ENCODE results near the gene FNBP1. TPM values are rescaled to one million over a fixed set of nuclear protein-coding genes. Genes with fewer than 3 reads are reported as not detected.
"Not testable (repeated sequence)": the region's sequence is repeated elsewhere in the genome, so short reads cannot be mapped to it uniquely, and the experiment has no call there.

FNBP1 gene
- polyA plus RNA-seq, 3 donors = 4.3 to 20.1 (median 10.9) TPM

DNA sequence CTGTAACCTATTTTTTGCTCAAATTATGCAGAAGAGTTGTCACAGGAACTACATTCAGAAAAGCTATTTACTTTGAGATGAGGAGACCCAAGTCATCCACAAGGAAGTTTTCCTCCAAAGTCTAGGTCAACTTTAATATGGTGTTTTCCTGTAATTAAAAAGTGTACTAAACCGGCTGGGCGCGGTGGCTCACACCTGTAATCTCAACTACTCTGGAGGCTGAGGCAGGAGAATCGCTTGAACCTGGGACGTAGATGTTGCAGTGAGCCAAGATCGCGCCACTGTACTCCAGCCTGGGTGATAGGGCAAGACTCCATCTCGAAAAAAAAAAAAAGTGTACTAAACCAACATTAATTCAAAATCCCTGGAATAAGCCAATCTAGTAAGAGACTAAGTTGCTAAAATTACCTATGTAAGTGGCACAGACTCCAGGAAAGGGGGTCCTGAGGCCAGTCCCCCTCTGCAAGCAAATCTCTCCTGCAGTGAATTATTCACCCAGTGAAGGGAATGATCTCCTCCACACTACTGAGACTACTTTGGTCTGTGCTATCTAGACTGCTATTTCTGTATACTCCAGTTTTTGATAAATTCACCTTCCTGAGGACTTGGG is 38.9 kb downstream of the FNBP1 start:
- 82 to 89% (median 89%) methylated on average over 8 of the region's 8 CpGs for WGBS, 3 donors
- no peak overlapping the region for H3K27ac ChIP-seq (ENCODE audit: low read depth, low read length)

DNA sequence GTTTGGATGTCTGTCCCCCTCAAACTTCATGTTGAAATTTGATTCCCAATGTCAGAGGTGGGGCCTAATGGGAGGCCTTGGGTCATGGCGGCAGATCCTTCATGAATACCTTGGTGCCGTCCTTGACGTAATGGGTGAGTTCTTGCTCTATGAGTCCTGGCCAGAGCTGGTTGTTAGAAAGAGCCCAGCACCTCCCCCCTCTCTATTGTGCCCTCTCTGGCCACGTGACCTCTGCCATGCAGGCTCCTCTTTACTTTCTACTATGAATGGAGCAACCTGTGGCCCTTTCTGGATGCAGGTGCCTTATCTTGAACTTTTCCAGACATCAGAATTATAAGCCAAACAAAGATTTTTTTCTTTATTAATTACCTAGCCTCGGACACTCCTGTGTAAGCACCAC is 40.7 kb downstream of the FNBP1 start:
- 83 to 95% (median 93%) methylated on average over 5 of the region's 5 CpGs for WGBS, 3 donors
- no peak overlapping the region for H3K27ac ChIP-seq (ENCODE audit: low read depth, low read length)

DNA sequence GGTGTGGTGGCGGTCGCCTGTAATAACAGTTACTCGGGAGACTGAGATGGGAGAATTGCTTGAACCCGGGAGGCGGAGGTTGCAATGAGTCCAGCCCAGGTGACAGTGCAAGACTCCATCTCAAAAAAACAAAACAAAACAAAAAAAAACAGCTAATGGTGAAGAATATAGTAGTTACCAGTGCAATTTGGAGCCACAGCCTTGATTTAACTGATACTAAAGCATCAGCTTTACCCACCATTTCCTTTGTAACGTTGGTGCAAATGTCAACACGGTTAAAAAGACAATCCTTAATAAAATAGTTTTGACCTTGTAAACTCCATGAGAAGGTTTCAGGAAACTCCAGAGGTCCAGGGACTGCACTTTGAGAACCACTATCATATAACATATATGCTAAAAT is 41.8 kb downstream of the FNBP1 start:
- no peak overlapping the region for H3K27ac ChIP-seq (ENCODE audit: low read depth, low read length)
- WGBS, 3 donors = 72 to 85% (median 76%) methylated on average over 7 of the region's 7 CpGs

DNA sequence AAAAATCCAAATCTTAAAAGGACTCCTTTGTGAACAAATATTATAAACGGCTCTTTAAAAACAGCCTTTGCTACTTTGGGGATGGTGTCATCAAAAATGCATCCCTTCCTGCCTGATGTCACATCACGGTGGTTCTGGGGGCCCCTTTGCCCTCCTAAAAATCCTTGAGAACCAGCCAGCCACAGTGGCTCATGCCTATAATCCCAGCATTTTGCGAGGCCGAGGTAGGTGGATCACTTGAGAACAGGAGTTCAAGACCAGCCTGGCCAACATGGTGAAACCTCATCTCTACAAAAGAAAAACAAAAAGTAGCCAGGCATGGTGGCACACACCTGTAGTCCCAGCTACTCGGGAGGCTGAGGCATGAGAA is 43.9 kb downstream of the FNBP1 start:
- WGBS, 3 donors = 71 to 80% (median 75%) methylated on average over 5 of the region's 5 CpGs
- no peak overlapping the region for H3K27ac ChIP-seq (ENCODE audit: low read depth, low read length)

DNA sequence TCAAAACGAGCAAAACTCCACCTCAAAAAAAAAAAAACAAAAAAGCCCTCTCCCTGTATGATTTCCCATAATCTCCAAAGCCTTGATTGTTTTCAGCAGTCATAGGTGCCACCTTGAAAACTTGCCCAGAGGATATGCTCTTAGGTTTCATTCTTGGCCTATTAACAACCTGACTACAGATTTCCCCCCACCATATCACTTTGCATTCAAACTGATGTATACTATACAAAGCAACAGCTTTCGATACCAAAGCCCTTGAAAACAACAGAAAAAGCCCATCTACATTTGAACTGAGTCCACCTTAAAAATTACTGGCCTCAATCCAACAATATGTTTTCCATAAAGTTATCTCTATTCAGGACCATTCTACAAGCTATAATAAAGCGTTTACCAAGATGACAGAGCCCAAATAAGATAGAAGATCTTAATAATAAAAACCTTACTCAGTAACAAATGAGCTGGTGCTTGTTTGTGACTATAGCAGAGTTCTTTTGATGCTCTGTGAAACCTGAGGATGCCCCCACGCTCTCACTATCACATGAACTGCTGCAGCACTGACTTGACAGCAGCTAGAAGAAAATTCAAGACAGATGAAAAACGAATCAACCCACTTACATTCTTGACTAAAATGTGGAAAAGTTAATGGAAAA is 44.4 kb downstream of the FNBP1 start:
- no peak overlapping the region for H3K27ac ChIP-seq (ENCODE audit: low read depth, low read length)

DNA sequence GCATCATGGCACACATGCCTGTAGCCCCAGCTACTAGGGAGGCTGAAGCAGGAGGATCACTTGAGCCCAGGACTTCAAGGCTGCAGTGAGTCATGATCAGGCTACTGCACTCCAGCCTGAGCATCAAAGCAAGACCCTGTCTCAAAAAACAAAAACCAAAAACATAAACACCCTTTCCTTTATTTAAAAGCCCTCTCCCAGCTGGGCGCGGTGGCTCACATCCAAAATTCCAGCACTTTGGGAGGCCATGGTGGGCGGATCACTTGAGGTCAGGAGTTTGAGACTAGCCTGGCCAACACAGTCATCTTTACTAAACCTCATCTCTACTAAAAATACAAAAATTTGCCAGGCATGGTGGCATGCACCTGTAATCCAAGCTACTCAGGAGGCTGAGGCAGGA is 45.3 kb downstream of the FNBP1 start:
- WGBS, 3 donors = 93 to 94% (median 93%) methylated on average over 3 of the region's 3 CpGs
- not testable (repeated sequence) for H3K27ac ChIP-seq (ENCODE audit: low read depth, low read length)

More for the DNA sequence above, 44.4 kb downstream of the FNBP1 start:
- WGBS, 3 donors = 61 to 64% (median 62%) methylated on average over 5 of the region's 5 CpGs

DNA sequence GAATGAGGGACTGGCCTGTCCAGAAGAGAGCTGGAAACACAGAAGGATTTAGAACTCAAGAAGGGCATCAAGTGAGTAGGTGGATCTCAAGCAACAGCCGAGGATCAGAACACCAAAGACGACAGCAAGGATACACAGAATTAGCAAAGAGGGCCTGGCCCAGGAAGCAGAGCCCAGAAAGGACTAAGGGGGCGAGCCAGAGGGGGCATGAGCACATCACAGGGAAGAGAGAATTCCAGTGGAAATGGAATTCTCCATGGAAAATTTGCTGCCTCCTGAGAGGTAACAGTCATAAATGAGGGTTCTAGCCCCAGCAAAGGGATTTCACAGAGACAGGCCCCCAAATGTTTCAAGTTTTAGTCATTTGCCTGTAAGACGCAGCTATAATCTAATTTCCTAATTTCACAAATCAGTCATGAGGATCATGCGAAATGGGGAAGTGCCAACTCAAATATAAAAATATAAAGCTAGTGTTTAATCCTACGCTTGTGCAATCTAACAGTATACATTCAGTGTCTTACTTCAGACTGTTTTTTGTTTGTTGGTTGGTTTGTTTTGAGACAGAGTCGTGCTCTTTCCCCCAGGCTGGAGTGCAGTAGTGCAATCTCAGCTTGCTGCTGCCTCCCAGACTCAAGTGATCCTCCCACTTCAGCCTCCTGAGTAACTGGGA is 46.7 kb downstream of the FNBP1 start:
- 49 to 88% (median 61%) methylated on average over 7 of the region's 7 CpGs for WGBS, 3 donors
- no peak overlapping the region for H3K27ac ChIP-seq (ENCODE audit: low read depth, low read length)

DNA sequence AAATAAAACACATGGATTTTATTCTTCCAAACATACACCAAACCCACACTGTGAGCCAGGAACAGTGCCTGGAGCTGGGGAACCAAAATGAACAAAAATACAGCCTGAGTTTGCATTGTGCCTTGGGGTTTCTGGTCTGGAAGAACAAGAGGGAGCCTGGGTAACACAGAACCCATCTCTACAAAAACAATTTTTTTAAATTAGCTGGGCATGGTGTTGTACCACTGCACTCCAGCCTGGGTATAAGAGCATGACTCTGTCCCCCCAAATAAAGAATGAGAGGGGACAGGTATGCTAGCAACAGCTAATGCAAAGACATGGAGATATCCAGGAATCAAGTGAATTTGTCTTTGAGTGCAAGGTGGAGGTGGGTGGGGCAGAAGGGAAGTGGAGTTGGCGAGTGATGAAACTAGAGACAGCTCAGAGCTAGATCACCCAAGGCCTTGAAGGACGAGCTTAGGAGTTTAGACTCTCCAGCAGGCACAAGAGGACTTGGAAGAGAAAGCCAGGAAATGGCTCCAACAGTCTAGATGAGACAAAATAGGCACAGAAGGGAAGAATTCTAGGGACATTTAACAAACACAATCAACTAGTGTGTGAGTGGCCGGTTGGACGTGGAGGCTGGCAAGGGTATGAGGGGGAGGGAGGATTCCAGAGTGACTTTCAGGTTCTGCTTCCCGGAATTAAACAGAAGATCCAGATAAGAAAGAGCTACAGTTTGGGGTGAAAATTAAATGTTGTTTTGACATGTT is 47.4 kb downstream of the FNBP1 start:
- H3K27ac ChIP-seq (ENCODE audit: low read depth, low read length) = no peak overlapping the region
- WGBS, 3 donors = 41 to 68% (median 53%) methylated on average over 5 of the region's 5 CpGs

DNA sequence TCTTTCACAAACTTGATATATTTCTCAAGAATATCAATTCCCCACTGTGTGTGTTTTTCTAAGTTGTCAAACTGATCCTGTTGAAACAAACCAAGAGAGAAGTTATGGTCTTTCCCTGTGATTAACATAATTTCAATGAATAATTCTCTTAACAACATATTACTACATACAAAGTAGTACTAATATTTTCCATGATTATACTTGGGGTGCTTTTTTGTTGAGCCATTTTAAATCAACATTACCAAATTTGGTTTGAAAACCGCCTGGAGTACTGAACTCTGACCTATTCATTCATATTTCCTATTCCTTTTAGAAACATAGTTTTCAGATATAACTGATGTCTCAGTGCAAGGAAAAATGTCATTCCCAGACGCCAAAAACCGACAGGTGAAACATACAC is 48.1 kb downstream of the FNBP1 start:
- H3K27ac ChIP-seq (ENCODE audit: low read depth, low read length) = no peak overlapping the region
- 35 to 49% (median 49%) methylated on average over 3 of the region's 3 CpGs for WGBS, 3 donors

DNA sequence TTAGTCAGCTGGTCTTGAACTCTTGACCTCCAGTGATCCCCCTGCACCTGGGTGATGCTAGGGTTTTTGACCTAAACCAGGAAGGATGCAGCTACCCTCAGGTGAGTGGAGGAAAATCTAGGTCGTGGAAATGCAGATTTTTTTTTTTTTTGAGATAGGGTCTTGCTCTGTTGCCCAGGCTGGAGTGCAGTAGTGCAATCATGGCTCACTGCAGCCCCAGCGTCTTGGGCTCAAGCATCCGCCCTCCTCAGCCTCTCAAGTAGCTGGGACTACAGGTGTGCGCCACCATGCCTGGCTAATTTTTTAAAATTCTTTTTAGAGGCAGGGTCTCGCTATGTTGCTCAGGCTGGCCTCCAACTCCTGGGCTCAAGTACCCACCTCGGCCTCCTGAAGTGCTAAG is 51.9 kb downstream of the FNBP1 start:
- not testable (repeated sequence) for H3K27ac ChIP-seq (ENCODE audit: low read depth, low read length)

DNA sequence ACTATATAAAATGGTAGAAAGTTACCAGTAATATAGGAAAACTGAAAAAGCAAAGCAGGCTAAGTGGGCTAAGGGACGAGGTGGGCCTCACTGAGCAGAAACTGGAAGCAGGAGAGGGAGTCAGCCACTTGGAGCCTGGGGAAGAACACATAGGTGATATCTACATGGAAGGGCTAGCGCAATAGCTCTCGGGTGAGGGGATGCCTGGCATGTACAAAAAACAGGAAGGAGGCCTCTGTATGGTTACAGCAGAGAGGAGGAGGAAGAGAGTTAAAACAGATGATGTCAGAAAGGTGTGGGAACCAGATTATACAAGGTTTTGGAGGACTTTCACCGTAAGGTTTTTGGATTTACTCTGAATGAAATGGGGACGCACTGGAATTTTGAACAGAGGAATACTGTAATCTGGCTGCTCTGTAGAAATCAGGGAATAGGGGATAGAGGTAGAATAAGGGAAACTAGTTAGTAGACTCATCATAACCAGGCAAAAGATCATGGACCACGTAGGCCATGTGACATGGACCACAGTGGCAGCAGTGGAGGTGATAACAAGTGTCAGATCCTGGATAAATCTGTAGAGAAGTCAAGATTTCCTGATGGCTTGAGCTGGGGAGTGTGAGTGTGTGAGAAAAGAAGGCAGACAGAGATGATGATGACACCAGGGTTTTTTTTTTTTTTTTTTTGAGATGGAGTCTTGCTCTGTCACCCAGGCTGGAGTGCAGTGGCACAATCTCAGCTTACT is 52.5 kb downstream of the FNBP1 start:
- no peak overlapping the region for H3K27ac ChIP-seq (ENCODE audit: low read depth, low read length)
- WGBS, 3 donors = 50 to 80% (median 54%) methylated on average over 6 of the region's 6 CpGs

More for the DNA sequence above, 51.9 kb downstream of the FNBP1 start:
- WGBS, 3 donors = 93 to 97% (median 96%) methylated on average over 6 of the region's 6 CpGs

DNA sequence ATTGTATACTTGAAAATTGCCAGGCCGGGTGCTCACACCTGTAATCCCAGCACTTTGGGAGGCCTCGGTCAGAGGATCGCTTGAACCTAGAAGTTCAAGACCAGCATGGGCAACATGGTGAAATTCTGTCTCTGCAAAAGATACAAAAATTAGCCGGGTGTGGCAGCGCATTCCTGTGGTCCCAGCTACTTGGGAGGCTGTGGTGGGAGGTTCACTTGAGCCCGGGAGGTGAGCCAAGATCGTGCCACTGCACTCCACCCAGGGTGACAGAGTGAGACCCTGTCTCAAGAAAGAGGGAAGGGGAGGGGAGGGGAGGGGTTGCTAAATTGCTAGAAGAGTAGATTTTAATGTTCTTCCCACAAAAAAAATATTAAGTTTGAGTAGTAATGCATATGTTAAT is 53.2 kb downstream of the FNBP1 start:
- 71 to 87% (median 77%) methylated on average over 7 of the region's 7 CpGs for WGBS, 3 donors
- no peak overlapping the region for H3K27ac ChIP-seq (ENCODE audit: low read depth, low read length)

DNA sequence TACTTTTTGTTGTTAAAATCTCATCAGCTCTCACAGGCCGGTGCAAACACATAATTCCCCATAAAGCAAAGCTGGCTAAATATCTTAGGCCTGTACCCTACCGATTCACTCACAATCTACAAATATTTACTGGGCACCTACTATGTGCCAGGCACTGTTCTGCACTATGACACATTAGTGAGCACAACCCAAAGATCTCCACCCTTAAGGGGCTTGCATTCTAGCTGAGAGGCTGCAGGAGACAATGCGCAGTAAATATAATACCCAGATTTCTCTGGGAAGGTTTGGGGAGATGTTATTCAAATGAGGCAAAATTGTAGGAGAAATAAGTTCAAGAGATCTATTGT is 53.7 kb downstream of the FNBP1 start:
- H3K27ac ChIP-seq (ENCODE audit: low read depth, low read length) = no peak overlapping the region
- 68 to 96% (median 90%) methylated on average over 3 of the region's 3 CpGs for WGBS, 3 donors

DNA sequence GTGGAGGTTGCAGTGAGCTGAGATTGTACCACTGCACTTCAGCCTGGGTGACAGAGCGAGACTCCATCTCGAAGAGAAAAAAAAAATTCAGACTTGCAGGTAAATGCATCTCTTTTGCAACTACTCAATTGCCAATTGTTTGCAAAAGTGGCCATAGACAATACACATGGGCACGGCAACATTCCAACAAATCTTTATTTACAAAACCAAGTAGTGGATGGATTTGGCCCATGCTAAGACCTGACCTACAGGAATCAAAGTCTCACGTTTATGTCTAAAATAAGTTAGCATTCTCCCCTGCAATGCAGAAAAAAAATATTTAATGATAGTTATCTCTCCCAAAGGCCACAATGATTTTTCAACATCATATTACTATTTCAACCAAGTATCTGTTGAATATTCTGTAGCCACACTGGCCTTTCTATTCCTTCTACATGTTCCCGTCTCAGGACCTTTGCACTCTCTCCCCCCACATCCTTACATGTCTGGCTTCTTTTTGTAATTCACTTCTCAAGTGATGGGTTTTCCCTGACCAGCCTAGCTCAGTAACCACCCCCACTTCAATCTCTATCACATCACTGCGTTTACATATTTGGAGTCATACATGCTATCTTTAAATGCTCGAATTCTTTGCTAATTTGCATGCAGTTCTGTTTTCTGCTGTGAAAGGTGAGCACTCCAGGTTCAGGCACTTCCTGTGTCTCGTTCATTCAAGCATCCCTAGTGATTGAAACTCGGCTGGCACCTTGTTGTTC is 54.2 kb downstream of the FNBP1 start:
- 74 to 83% (median 82%) methylated on average over 9 of the region's 9 CpGs for WGBS, 3 donors
- no peak overlapping the region for H3K27ac ChIP-seq (ENCODE audit: low read depth, low read length)

DNA sequence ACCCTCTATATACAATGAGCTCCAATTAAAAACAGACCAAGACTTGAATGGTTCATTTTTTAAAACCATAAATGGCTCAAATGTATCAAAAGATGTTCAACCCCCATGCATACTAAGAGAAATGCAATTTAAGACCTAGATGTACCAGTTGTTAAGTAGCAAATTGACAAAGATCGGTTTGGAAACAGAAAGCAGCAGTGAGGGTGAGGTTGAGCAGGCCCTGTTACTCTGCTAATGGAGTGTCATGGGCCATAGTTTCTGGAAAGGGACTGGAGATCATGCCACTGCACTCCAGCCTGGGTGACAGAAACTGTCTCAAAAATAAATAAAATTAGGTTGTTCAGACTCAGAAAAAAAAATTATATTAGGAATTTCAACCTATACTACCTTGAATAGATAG is 55.0 kb downstream of the FNBP1 start:
- H3K27ac ChIP-seq (ENCODE audit: low read depth, low read length) = no peak overlapping the region
- WGBS, 3 donors = 80 to 94% (median 94%) methylated on average over 1 of the region's 1 CpG

DNA sequence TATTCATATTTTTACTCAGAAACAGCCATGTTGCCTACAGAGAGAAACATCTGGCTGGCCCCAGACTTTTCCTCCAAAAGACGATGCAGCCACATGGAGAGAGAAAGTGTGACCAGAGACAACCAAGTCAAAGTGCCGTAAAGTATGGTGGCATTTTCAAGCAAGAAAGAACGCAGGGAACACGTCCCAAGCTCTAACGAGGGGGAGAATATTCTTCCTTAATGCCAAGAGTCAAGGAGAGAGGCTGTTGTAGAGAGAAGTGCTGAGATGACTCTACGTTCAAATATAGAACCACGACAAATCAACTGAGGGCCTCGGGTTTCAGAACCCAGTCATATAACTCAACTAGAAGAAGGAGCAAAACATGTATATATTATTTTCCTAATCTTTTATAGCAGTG is 55.9 kb downstream of the FNBP1 start:
- H3K27ac ChIP-seq (ENCODE audit: low read depth, low read length) = no peak overlapping the region
- WGBS, 3 donors = 74 to 83% (median 76%) methylated on average over 8 of the region's 8 CpGs

DNA sequence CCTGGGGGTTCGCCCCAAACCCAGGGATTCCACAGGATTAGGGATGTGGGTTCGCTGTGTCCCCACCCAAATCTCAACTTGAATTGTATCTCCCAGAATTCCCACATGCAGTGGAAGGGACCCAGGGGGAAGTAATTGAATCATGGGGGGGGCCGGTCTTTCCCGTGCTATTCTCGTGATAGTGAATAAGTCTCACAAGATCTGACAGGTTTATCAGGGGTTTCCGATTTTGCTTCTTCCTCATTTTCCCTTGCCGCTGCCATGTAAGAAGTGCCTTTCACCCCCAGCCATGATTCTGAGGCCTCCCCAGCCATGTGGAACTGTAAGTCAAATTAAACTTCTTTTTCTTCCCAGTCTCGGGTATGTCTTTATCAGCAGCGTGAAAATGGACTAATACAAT is 58.4 kb downstream of the FNBP1 start:
- not testable (repeated sequence) for H3K27ac ChIP-seq (ENCODE audit: low read depth, low read length)
- WGBS, 3 donors = 84 to 90% (median 85%) methylated on average over 9 of the region's 9 CpGs

DNA sequence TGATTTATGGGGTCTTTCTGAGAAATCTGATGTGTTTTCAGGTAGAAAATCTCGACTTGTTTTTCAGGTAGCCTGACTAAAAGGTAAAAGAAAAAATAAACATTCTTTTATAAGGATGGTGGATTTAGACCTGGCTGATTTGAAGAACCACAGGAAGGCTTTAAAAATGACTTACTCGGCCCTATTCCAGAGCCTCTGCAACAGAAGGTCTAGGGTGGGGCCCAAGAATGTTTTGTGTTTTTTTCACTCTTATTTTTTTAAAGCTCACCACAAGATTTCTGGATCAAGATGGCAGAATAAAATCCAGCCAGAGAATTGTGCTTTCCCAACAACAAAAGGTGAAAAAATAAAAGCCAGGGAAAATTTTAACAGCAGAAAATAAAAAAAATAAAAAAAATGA is 59.1 kb downstream of the FNBP1 start:
- no peak overlapping the region for H3K27ac ChIP-seq (ENCODE audit: low read depth, low read length)
- 61 to 76% (median 73%) methylated on average over 2 of the region's 2 CpGs for WGBS, 3 donors
